G401 (cell line): ENCODE results near the gene CBX8. TPM values are rescaled to one million over a fixed set of nuclear protein-coding genes. Genes with fewer than 3 reads are reported as not detected.

Experiments used
- DNase-seq: peaks from one replicate; pipeline ENCODE4 v3.0.0-alpha.2; 2015; ENCODE audit warnings: low spot score
- in situ Hi-C: cut with HindIII; loops from 2 replicates; pipeline ENCODE4 v1.10.0; 2016; ENCODE audit warnings: low sequenced_read_pairs, mixed read lengths
- total RNA-seq: library from RNA; depleted of rRNA; stranded (reverse); fragments of >200 nt; shearing (Covaris generic); gene quantifications from 2 replicates; pipeline ENCODE4 v1.2.3, GENCODE V29; 2014

Gene CBX8
- total RNA-seq, 1 experiment from 2014 or later = 18.8 TPM

GRCh38 chr17:79836510-79836971, 39.7 kb upstream of the CBX8 start:
- in situ Hi-C loops = no loop called here
- DNase-seq = no peak

GRCh38 chr17:79835953-79836509, 39.2 kb upstream of the CBX8 start:
- DNase-seq = no peak
- in situ Hi-C loops = no loop called here

GRCh38 chr17:79835470-79835899, 38.6 kb upstream of the CBX8 start:
- in situ Hi-C loops = no loop called here
- DNase-seq = no peak

- in situ Hi-C loops = no loop called here
These were observed 37.9 kb upstream of the CBX8 start for GRCh38 chr17:79834565-79835469.

GRCh38 chr17:79833744-79834564, 37.1 kb upstream of the CBX8 start:
- in situ Hi-C loops = no loop called here
- no peak for DNase-seq

More at GRCh38 chr17:79834565-79835469, 37.9 kb upstream of the CBX8 start:
- DNase-seq = no peak

GRCh38 chr17:79833110-79833450, 36.2 kb upstream of the CBX8 start:
- in situ Hi-C loops = no loop called here
- DNase-seq = no peak

- no peak for DNase-seq
These were observed 35.6 kb upstream of the CBX8 start for GRCh38 chr17:79832218-79833109.

GRCh38 chr17:79831265-79832217, 34.7 kb upstream of the CBX8 start:
- in situ Hi-C loops = no loop called here
- no peak for DNase-seq

More at GRCh38 chr17:79832218-79833109, 35.6 kb upstream of the CBX8 start:
- in situ Hi-C loops = no loop called here

- DNase-seq = no peak
- in situ Hi-C loops = no loop called here
These were observed 33.9 kb upstream of the CBX8 start for GRCh38 chr17:79830763-79831264.

GRCh38 chr17:79830303-79830702, 33.4 kb upstream of the CBX8 start:
- DNase-seq = no peak

GRCh38 chr17:79829457-79829856, 32.6 kb upstream of the CBX8 start:
- in situ Hi-C loops = no loop called here
- no peak for DNase-seq

More at GRCh38 chr17:79830303-79830702, 33.4 kb upstream of the CBX8 start:
- in situ Hi-C loops = no loop called here

GRCh38 chr17:79829004-79829403, 32.1 kb upstream of the CBX8 start:
- DNase-seq = no peak
- in situ Hi-C loops = no loop called here

GRCh38 chr17:79826841-79827578, 30.1 kb upstream of the CBX8 start:
- in situ Hi-C loops = no loop called here
- no peak for DNase-seq

GRCh38 chr17:79826204-79826680, 29.4 kb upstream of the CBX8 start:
- in situ Hi-C loops = no loop called here
- no peak for DNase-seq

- no peak for DNase-seq
- in situ Hi-C loops = no loop called here
These were observed 28.7 kb upstream of the CBX8 start for GRCh38 chr17:79825580-79825921.

- in situ Hi-C loops = no loop called here
- no peak for DNase-seq
These were observed 28.2 kb upstream of the CBX8 start for GRCh38 chr17:79824893-79825579.
